Stomach (tissue), 9 donors: ENCODE measurements around the gene FAM161A. TPM values are rescaled to one million over a fixed set of nuclear protein-coding genes. Genes with fewer than 3 reads are reported as not detected.
"Not testable (repeated sequence)": the region's sequence is repeated elsewhere in the genome, so short reads cannot be mapped to it uniquely, and the experiment has no call there.

Experiments
- DNase-seq, 2 donors: peaks; one replicate each; pipeline versions ENCODE4 v3.0.0 to v3.0.0-alpha.2; 2013 to 2019
- H3K27ac ChIP-seq, 5 donors: fragments of 200-600 bp in 4 of 5; sonication (generic) in 4 of 5; one replicate each; pipeline ENCODE4 v1.5.1; 2013 to 2019; ENCODE audit warnings: mild to moderate bottlenecking in 1 of 5, moderate library complexity in 1 of 5
- H3K27me3 ChIP-seq, 3 donors: fragments of 200-600 bp; sonication (generic); one replicate each; pipeline ENCODE4 v1.5.1; 2017 to 2019; ENCODE audit warnings: mixed run types in 1 of 3
- H3K36me3 ChIP-seq, 4 donors: fragments of 200-600 bp; sonication (generic); 1 replicate in 3 of 4; 2 replicates in 1 of 4; pipeline ENCODE4 v1.5.1; 2016 to 2019
- H3K4me1 ChIP-seq, 4 donors: fragments of 200-600 bp; sonication (generic); one replicate each; pipeline ENCODE4 v1.5.1; 2016 to 2019
- H3K4me3 ChIP-seq, 4 donors: fragments of 200-600 bp; sonication (generic) in 3 of 4; one replicate each; pipeline ENCODE4 v1.5.1; 2016 to 2019; ENCODE audit warnings: mild to moderate bottlenecking in 1 of 4
- H3K9me3 ChIP-seq, 4 donors: fragments of 200-600 bp; sonication (generic); one replicate each; pipeline ENCODE4 v1.5.1; 2016 to 2019
- CTCF ChIP-seq, 7 experiments: fragments of 450-650 bp in 4 of 7; fragments of 200-600 bp in 3 of 7; sonication (generic) in 3 of 7; IDR thresholded peaks; one replicate each; pipeline ENCODE4 v1.5.1; 2016 to 2019; ENCODE audit warnings: antibody characterized with exemption in 7 of 7, control low read depth in 2 of 7, mild to moderate bottlenecking in 1 of 7
- EP300 ChIP-seq: sonication (generic); formaldehyde crosslinking; IDR thresholded peaks from one replicate; pipeline ENCODE4 v1.6.1; 2017; ENCODE audit warnings: antibody characterized with exemption
- POLR2A ChIP-seq, 4 donors: fragments of 450-650 bp; IDR thresholded peaks; one replicate each; pipeline ENCODE4 v1.6.1; 2016; ENCODE audit warnings: antibody characterized with exemption in 4 of 4, control low read depth in 2 of 4, mild to moderate bottlenecking in 1 of 4, moderate library complexity in 1 of 4
- POLR2AphosphoS5 ChIP-seq, 3 donors: sonication (generic); formaldehyde crosslinking; IDR thresholded peaks; one replicate each; pipeline ENCODE4 v1.6.1; 2016; ENCODE audit warnings: antibody characterized with exemption in 3 of 3
- WGBS, 5 donors: extraction: QIAGEN DNeasy Blood & Tissue Kit in 3 of 5; methylation state at CpG; one replicate each; pipeline versions ENCODE4 v1.1.5 to v1.1.7; 2013 to 2018; 5-methylcytosine and 5-hydroxymethylcytosine counted together
- intact Hi-C: fragments of 100-400 bp; cut with DNase I; formaldehyde crosslinking; loops from one replicate; pipeline ENCODE4 v1.15.1; 2023; ENCODE audit warnings: low total_unique reads
- polyA plus RNA-seq, 3 donors: library from polyadenylated mRNA; stranded (reverse); fragments of 200-250 nt; gene quantifications; one replicate each; pipeline ENCODE4 v1.2.3, GENCODE V29; 2013
- total RNA-seq, 5 donors: library from RNA; depleted of rRNA; stranded (reverse); fragments of >200 nt; gene quantifications; one replicate each; pipeline versions ENCODE4 v1.1.0 to v1.2.3, GENCODE V29; 2014 to 2016
- donor health status: healthy with polysubstance abuse.
- donor health status: Bipolar disorder and iron deficiency.
- donor health status: healthy.

FAM161A gene
- total and polyA plus RNA-seq, 8 donors = 1.7 to 23.9 (median 5.5) TPM

- H3K27me3 ChIP-seq = no peaks in the 10 kb centered on the region
- WGBS, 5 donors = 0% methylated on average over 18 of the region's 18 CpGs
- peaks cover 18 to 33% (median 26%) of the 10 kb centered on the region in 4 donors for H3K4me1 ChIP-seq
- TF ChIP-seq CTCF (IDR thresholded peaks at IDR 0.05) (no peak), POLR2AphosphoS5 (IDR thresholded peaks at IDR 0.05) (no peak), POLR2A (IDR thresholded peaks at IDR 0.05) (no peak), EP300 (no peak)
- H3K27ac ChIP-seq = peak overlapping the region; percentile 91 to 100 (median 97)
- intact Hi-C loops = no loop called here
- peak overlapping the region; percentile 73 to 92 (median 84) for H3K4me3 ChIP-seq
- H3K9me3 ChIP-seq = no peaks in the 10 kb centered on the region
- peaks cover 12 to 37% (median 30%) of the 10 kb centered on the region in 4 donors for H3K36me3 ChIP-seq
- DNase-seq = peak in 1 of 2 donors; percentile 58
Measured at GRCh38 chr2:61887717-61888266, 33.9 kb upstream of the FAM161A start.

DNA sequence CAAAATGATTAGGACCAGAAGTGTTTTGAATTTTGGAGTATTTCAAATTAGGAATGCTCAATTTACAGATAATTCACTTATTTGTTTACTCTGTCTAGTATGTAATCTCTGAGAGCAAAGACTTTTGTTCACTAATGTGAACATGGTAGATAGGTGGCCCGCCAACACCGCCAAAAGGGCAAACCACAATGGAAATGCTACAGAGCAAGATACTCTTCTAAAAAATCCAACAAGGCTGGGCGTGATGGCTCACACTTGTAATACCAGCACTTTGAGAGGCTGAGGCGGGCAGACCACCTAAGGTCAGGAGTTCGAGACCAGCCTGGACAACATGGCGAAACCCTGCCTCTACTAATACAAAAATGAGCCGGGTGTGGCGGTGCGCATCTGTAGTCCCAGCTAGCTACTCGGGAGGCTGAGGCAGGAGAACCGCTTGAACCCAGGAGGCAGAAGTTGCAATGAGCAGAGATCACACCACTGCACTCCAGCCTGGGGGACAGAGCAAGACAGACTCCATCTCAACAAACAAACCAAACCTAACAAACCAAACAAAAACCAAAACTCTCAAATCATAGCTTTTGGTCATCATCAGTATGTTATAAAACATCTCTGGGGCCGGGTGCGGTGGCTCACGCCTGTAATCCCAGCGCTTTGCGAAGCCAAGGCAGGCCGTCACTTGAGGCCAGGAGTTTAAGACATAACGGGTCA lies 32.2 kb upstream of the FAM161A start:
- DNase-seq = no peak
- TF ChIP-seq CTCF (IDR thresholded peaks at IDR 0.05) (no peak), EP300 (no peak), POLR2A (IDR thresholded peaks at IDR 0.05) (no peak), POLR2AphosphoS5 (IDR thresholded peaks at IDR 0.05) (no peak)
- peaks cover 18 to 33% (median 26%) of the 10 kb centered on the region in 4 donors for H3K4me1 ChIP-seq
- H3K36me3 ChIP-seq = peaks cover 26 to 54% (median 47%) of the 10 kb centered on the region in 4 donors
- WGBS, 5 donors = 76 to 82% (median 79%) methylated on average over 16 to 18 of the region's 18 CpGs
- intact Hi-C loops = no loop called here
- H3K9me3 ChIP-seq = no peaks in the 10 kb centered on the region
- H3K27ac ChIP-seq = no peak overlapping the region
- peak overlapping the region in 2 of 4 donors; percentile 73 to 83 for H3K4me3 ChIP-seq
- no peaks in the 10 kb centered on the region for H3K27me3 ChIP-seq

- intact Hi-C loops = no loop called here
- H3K36me3 ChIP-seq = peaks cover 56 to 86% (median 79%) of the 10 kb centered on the region in 4 donors
- DNase-seq = no peak
- no peaks in the 10 kb centered on the region for H3K9me3 ChIP-seq
- no peak overlapping the region for H3K4me3 ChIP-seq
- WGBS, 5 donors = 84 to 95% (median 92%) methylated on average over 5 of the region's 5 CpGs
- H3K27me3 ChIP-seq = no peaks in the 10 kb centered on the region
- TF ChIP-seq CTCF (IDR thresholded peaks at IDR 0.05) (no peak), POLR2A (IDR thresholded peaks at IDR 0.05) (no peak), POLR2AphosphoS5 (IDR thresholded peaks at IDR 0.05) (no peak), EP300 (no peak)
- H3K4me1 ChIP-seq = peaks cover 17 to 25% (median 21%) of the 10 kb centered on the region in 4 donors
- H3K27ac ChIP-seq = no peak overlapping the region
Measured at GRCh38 chr2:61882850-61883249, 29.0 kb upstream of the FAM161A start.

GRCh38 chr2:61879351-61879750 lies 25.5 kb upstream of the FAM161A start:
- 82 to 100% (median 97%) methylated on average over 3 to 4 of the region's 4 CpGs for WGBS, 5 donors
- not testable (repeated sequence) for H3K4me3 ChIP-seq

DNA sequence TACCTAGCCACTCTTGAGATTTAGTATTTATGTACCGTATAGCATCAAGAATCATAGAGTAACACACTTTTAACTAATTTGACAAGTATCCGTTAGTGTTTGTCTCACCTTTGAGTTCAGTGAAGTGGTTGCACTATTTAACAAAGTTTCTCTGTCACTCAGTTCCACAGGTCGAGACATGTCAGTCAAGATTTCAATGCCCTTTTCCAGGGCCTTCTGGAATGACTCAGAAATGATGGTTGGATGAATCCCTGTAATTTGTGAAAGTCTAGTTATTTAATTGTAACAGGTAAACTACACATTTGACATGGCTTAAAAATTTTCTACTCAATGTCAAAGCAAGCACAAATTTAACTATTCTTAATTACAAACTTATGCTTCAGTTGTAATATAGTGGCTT lies 24.9 kb upstream of the FAM161A start:
- H3K36me3 ChIP-seq = peaks cover 88 to 100% (median 100%) of the 10 kb centered on the region in 4 donors
- H3K27ac ChIP-seq = no peak overlapping the region
- no peaks in the 10 kb centered on the region for H3K4me1 ChIP-seq
- no peak for DNase-seq
- no peaks in the 10 kb centered on the region for H3K9me3 ChIP-seq
- no peaks in the 10 kb centered on the region for H3K27me3 ChIP-seq
- H3K4me3 ChIP-seq = no peak overlapping the region
- 90 to 95% (median 94%) methylated on average over 3 of the region's 3 CpGs for WGBS, 5 donors
- TF ChIP-seq POLR2AphosphoS5 (IDR thresholded peaks at IDR 0.05) = no peak
- TF ChIP-seq CTCF (IDR thresholded peaks at IDR 0.05) = no peak
- no peak for TF ChIP-seq EP300
- TF ChIP-seq POLR2A (IDR thresholded peaks at IDR 0.05) = no peak
- intact Hi-C loops = no loop called here

More at GRCh38 chr2:61879351-61879750, 25.5 kb upstream of the FAM161A start:
- H3K9me3 ChIP-seq, H3K27ac ChIP-seq, DNase-seq, H3K4me1 ChIP-seq, intact Hi-C loops, H3K27me3 ChIP-seq: not testable (repeated sequence)
- peaks cover 86 to 100% (median 100%) of the 10 kb centered on the region in 4 donors for H3K36me3 ChIP-seq
